KMS-11 (cell line): ENCODE data around the gene CDC42BPA.

Experiments
- H2AFZ ChIP-seq: fragments of 200-600 bp; sonication (generic); 2 replicates; pipeline ENCODE4 v1.6.1; 2016; ENCODE audit warnings: antibody characterized with exemption, mixed run types, low read depth
- H3K27ac ChIP-seq: fragments of 200-600 bp; sonication (generic); 2 replicates; pipeline ENCODE4 v1.6.1; 2016; ENCODE audit warnings: mild to moderate bottlenecking, mixed run types
- H3K27me3 ChIP-seq: fragments of 200-600 bp; sonication (generic); 2 replicates; pipeline ENCODE4 v1.6.1; 2017; ENCODE audit warnings: mild to moderate bottlenecking, low read depth, mixed run types, moderate library complexity; ENCODE audit not compliant: insufficient read depth
- H3K36me3 ChIP-seq: fragments of 200-600 bp; sonication (generic); 2 replicates; pipeline ENCODE4 v1.6.1; 2017; ENCODE audit warnings: mild to moderate bottlenecking, mixed run types; ENCODE audit not compliant: insufficient read depth
- H3K4me1 ChIP-seq: fragments of 200-600 bp; sonication (generic); 2 replicates; pipeline ENCODE4 v1.6.1; 2016; ENCODE audit warnings: mild to moderate bottlenecking, low read depth, mixed run types; ENCODE audit not compliant: poor library complexity, severe bottlenecking
- H3K4me2 ChIP-seq: fragments of 200-600 bp; sonication (generic); 2 replicates; pipeline ENCODE4 v1.7.0; 2016; ENCODE audit warnings: mild to moderate bottlenecking, mixed run types
- H3K4me3 ChIP-seq: fragments of 200-600 bp; sonication (generic); IDR thresholded peaks from 2 replicates; pipeline ENCODE4 v1.6.1; 2017; ENCODE audit warnings: low read depth, low read length, mixed read lengths; ENCODE audit not compliant: insufficient read depth
- H3K79me2 ChIP-seq: fragments of 200-600 bp; sonication (generic); 2 replicates; pipeline ENCODE4 v1.6.1; 2016; ENCODE audit warnings: low read depth, mixed run types; ENCODE audit not compliant: insufficient read depth
- H3K9ac ChIP-seq: fragments of 200-600 bp; sonication (generic); 2 replicates; pipeline ENCODE4 v1.6.1; 2016; ENCODE audit warnings: mild to moderate bottlenecking, mixed run types
- H4K20me1 ChIP-seq: fragments of 200-600 bp; sonication (generic); 2 replicates; pipeline ENCODE4 v1.6.1; 2016; ENCODE audit warnings: mild to moderate bottlenecking, mixed run types; ENCODE audit not compliant: insufficient read depth
- TF ChIP-seq, protein P1 (sequence below): fragments of 200-600 bp; sonication (generic); conservative IDR thresholded peaks from 2 replicates; pipeline ENCODE4 v1.6.1; 2017; ENCODE audit warnings: low read depth, mild to moderate bottlenecking, antibody characterized with exemption, low read length, moderate library complexity, mixed read lengths

Gene CDC42BPA

DNA sequence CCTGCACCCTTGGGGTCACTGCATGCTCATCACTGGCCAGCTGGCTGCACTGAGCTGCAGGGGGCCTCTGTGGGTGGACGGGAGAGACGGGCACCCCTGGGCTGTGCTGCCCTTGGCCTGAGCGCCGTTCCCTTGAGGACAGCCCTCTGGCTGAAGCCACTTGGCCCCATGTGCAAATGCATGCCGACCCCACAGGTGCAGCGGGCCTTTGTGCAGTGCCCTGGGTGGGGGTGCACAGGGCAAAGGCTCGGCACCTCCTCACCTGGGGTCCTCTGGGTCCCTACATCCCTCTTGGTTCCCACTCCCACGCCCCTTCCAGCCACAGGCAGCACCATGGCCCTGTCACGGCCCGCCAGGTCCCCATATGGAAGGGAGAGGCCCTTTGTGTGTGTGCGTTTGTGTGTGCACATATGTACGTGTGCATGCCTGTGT lies 336.9 kb downstream of the CDC42BPA start:
- H3K4me3 ChIP-seq: no peak overlapping the region
- H3K79me2 ChIP-seq: no peaks in the 10 kb centered on the region
- no peaks in the 10 kb centered on the region for H3K4me1 ChIP-seq
- no peaks in the 10 kb centered on the region; the same call in 1 of the 2 replicates for H3K36me3 ChIP-seq
- no peak overlapping the region for H3K9ac ChIP-seq
- H2AFZ ChIP-seq: no peak overlapping the region
- no peak overlapping the region for H3K27ac ChIP-seq
- no peaks in the 10 kb centered on the region for H4K20me1 ChIP-seq
- TF ChIP-seq, protein P1, sequence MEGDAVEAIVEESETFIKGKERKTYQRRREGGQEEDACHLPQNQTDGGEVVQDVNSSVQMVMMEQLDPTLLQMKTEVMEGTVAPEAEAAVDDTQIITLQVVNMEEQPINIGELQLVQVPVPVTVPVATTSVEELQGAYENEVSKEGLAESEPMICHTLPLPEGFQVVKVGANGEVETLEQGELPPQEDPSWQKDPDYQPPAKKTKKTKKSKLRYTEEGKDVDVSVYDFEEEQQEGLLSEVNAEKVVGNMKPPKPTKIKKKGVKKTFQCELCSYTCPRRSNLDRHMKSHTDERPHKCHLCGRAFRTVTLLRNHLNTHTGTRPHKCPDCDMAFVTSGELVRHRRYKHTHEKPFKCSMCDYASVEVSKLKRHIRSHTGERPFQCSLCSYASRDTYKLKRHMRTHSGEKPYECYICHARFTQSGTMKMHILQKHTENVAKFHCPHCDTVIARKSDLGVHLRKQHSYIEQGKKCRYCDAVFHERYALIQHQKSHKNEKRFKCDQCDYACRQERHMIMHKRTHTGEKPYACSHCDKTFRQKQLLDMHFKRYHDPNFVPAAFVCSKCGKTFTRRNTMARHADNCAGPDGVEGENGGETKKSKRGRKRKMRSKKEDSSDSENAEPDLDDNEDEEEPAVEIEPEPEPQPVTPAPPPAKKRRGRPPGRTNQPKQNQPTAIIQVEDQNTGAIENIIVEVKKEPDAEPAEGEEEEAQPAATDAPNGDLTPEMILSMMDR: no peak
- H3K27me3 ChIP-seq: no peaks in the 10 kb centered on the region
- no peak overlapping the region for H3K4me2 ChIP-seq

DNA sequence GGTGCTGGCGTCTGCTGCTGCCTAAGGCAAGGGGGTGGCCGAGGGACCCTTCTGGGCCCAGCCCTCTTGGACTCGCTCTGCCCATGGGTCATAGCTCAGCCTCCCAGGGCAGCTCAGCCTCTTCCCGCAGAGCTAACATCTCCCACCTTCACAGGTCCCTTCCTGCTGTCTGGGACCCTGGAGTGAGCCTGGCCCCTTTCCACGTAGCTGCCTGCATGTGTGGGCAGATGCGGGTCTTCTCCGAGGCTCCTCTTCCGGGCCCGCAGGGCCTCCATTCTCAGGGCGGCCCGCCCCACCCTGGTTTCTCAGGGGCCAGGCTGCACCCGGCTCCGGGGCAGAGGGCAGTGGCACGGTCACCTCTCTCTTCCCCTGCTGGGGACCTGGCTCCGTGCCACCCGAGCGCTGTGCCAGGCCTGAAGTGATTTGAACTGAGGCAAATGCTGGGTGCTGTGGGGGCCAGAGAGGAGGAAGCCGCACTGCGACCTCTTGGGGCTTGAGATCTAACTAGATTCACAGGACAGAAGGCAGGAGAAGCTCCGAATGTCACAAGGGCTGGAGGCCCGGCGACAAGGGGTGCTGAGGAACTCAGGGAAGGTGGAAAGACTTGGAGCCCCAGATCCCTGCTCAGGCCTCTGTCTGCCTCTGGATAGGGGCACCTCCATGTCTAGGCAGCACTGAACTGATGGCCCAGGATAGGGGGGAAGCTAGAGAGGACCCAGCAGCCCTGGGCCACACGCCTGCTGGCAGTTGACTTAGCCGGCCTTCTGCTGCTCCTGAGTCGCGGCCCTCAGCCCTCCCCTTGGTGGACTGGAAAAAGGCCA lies 337.5 kb downstream of the CDC42BPA start:
- no peak overlapping the region for H3K9ac ChIP-seq
- H3K4me1 ChIP-seq: no peaks in the 10 kb centered on the region
- H3K36me3 ChIP-seq: no peaks in the 10 kb centered on the region
- H3K27me3 ChIP-seq: no peaks in the 10 kb centered on the region
- no peak overlapping the region for H3K27ac ChIP-seq
- no peak overlapping the region for H2AFZ ChIP-seq
- TF ChIP-seq, protein P1: no peak
- no peak overlapping the region for H3K4me2 ChIP-seq
- H3K4me3 ChIP-seq: no peak overlapping the region
- no peaks in the 10 kb centered on the region for H3K79me2 ChIP-seq
- no peaks in the 10 kb centered on the region for H4K20me1 ChIP-seq

DNA sequence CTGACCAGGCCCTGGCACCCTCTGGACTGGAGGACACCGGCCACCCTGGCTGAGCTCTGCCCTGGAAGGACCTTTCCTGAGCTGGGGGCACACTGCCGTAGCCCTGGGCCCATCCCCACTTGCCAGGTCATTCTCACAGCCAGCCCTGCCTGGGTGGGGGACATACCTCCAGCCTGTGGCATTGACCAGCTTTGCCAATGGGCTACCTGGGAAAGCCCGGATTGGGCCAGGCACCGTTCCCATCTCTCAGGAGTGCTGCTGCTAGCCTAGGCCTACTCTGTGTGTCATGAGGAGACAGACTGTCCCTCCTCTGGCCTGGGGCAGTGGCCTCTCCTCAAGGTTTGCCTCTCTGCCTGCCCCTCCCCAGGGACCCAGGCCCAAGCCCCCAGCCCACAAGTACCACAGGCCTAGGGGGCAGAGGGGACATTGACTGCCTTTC lies 338.2 kb downstream of the CDC42BPA start:
- Histone ChIP-seq H3K4me1 (no peaks in the 10 kb centered on the region), H3K4me3 (no peak overlapping the region), H3K27me3 (no peaks in the 10 kb centered on the region), H4K20me1 (no peaks in the 10 kb centered on the region), H3K9ac (no peak overlapping the region), H3K27ac (no peak overlapping the region), H2AFZ (no peak overlapping the region), H3K79me2 (no peaks in the 10 kb centered on the region), H3K36me3 (no peaks in the 10 kb centered on the region), H3K4me2 (no peak overlapping the region)
- TF ChIP-seq, protein P1: no peak

DNA sequence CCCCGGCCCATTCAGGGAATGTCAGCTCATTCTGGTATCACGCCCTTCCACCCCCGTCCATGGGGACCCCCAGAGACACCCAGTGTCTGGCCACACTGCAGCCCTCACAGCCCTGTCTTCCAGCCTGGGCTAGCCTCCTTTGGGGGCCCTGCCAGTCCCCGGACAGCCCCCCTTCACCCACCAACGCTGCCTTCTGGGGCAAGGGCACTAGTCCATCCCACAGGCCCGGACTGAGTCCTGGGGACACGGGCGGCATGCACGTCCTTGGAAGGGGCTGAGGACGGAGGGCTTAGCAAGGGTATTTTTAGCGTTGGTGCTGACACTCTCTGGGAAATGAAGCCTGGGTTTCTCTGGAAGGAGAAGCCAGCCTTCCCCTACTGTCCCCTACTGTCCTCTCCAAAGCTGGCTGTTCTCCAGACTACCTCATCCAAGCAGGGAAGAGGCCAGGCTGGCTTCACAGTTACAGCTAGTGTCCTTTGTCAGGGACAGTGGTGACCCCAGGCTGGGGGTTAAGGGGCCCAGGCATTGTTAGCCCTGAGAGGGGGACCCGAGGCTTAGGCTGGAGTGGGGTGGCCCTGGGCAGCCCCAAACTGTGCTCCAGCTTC lies 338.7 kb downstream of the CDC42BPA start:
- Histone ChIP-seq H3K79me2 (no peaks in the 10 kb centered on the region), H4K20me1 (no peaks in the 10 kb centered on the region), H2AFZ (no peak overlapping the region), H3K27ac (no peak overlapping the region), H3K36me3 (no peaks in the 10 kb centered on the region), H3K4me3 (no peak overlapping the region), H3K9ac (no peak overlapping the region), H3K4me2 (no peak overlapping the region), H3K4me1 (no peaks in the 10 kb centered on the region), H3K27me3 (no peaks in the 10 kb centered on the region)
- TF ChIP-seq, protein P1: no peak
